Kidney capillary endothelial cell (primary cell): ENCODE results near the gene ATAT1.

ENCODE experiments used
- DNase-seq: peaks from one replicate; pipeline ENCODE4 v3.0.0-alpha.2; 2018; ENCODE audit warnings: low spot score

The ATAT1 gene

DNA sequence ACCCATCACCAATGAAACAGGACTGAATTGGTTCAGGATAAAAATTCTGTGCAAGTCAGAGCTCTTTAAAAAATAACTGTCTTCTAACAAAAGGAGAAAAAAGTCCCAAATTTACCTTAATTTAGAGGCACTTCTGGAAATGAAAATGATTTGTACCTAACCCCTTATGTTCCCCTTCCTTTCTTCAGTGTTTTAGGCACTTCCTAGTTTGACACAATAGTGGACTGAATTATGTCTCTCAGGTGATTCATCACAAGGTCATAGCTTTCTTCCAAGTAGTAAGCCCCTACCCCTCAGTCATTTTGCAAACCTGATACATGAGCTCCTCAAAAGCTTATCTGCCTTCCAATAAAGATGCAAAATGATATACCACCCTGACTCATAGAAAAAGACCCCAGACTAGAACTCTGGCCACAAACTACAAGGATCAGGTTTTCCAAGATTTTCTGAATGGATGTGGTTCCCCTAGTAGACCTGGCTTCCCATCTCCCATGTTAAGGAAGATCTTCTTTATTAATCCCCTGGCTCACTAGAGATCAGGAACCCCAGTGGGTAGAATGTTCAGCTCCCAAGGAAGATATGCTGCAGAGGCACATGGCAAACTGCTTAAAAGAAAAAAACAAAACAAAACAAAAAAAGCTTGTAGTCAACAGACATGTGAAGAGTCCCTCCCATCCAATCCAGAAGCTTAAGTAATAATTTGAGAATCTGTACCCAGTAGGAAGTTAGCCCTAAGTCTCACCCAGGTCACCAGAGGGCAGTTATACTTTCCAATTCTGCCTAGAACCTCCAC is 13.2 kb upstream of the ATAT1 start:
- DNase-seq: no peak

DNA sequence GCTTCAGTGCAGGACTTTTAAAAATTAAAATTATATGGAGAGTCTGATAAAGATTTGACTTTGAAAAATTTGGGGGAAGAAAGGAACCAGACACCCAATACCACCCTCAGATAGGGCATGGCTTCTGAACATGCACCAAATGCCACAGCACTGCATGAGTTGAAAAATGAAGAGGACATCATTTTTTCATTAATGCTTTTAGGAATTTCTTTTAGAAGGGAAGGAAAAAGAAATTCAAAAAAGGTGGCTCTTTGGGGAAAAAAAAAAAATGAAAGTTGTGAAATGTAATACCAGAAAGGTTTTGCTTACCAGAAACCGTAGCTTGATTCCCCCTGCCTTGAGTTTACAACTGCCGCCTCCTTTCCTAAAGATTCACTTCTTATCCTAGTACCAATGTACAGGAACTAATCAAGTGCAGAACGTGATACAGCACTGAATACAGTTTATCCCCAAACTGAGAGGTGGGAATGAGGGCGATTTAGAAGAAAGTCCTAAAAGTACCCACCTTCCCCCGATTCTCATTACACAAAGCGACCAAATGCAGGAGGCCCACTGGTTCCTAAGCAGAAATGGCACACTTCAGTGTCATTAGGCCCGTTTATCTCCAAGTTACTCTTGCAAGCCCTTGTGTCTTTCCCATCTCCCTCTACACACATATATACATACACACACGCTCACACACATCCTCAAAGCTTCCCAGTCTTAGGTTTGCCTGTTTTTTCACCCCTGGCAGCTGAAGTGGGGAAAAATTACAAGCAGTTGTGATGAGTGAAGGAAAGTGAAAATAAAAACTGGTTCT is 12.4 kb upstream of the ATAT1 start:
- DNase-seq: no peak

DNA sequence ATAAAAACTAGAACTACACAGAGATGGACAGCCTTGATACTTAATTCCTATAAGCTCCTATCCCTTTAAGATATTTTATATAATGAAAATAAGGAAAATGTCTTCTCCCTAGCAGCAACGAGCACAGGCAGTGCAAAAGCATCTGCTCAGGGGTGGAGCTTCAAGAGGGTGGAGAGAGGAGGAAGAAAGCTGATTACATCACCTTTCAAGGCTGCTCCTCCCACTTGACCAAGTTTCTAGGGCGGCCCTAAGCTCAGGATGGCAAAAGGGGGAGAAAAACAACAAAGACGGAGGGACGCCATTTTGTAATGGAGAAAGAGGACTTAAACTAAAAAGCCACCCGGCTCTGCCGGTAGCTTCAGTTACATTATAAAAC is 11.8 kb upstream of the ATAT1 start:
- peak; percentile 96 for DNase-seq

DNA sequence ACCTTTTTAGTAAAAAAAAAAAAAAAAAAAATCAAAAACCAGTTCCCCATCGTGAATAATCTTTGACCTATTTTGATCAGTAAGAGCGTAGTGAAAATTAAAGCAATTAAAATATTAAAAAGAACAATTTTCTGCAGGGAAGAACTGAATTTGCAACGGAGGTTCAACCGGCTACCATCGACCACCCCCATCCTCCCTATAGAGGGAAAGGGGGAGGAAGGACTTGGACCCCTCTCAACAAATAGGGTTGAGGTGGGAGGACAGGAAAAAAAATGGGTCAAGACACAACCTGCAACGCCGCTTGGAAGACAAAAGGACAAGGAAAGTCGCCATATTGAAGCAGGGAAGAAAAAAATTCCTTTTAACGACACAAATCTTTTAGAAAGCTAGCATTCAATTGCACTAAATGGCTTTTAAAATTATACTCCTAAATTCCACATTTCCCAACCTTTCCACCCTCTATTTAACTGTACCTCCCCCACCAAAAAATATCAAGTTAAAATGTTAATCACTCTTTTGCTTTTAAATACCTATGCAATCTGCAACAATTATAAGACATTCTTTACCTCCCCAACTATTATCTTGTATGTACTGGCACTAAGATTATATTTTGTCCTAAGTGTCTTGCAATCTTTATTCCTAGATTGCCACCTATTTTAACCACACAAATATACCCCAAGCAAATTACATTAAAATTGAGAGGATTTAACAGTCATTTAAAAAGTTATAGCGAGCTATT is 11.3 kb upstream of the ATAT1 start:
- peak; percentile 64 for DNase-seq

DNA sequence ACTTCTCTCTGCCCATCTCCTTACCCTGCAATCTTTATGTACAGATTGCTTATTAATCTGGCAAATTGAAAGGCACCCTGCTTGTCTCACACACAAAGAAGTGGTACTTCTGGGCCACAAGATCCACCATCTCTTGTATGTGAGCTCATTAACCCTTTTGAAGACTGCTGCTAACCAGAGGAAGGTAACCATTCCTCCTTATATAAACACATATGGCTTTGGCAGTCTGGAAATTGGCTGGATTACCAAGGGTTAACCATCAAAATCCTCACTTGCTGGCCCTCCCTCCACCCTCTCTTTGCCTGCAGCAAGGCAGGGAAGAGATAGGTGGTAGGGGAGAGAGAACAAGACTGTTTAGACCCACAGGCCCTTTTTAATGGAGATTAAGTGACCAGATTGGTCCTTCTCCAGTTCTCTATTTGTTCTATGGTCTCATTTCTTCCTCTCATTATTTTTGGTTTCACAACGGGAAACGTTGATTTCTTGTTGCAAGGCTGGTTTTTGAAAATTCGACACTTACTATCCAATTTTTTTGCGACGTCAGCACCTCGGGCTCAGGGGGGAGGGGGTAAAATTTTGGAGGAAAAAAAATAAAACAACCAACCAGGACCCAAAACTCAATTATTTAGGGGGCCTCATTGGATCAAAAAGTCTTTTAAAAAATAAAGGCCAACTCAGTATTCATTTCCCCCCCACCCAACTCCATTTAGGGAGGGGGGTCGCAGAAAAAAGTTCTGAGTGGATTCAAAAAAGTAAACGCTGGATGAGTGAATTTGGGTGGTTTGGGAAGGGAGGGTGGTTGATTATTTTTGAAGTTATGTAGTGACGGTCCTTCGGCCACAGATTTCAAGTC is 10.5 kb upstream of the ATAT1 start:
- no peak for DNase-seq

DNA sequence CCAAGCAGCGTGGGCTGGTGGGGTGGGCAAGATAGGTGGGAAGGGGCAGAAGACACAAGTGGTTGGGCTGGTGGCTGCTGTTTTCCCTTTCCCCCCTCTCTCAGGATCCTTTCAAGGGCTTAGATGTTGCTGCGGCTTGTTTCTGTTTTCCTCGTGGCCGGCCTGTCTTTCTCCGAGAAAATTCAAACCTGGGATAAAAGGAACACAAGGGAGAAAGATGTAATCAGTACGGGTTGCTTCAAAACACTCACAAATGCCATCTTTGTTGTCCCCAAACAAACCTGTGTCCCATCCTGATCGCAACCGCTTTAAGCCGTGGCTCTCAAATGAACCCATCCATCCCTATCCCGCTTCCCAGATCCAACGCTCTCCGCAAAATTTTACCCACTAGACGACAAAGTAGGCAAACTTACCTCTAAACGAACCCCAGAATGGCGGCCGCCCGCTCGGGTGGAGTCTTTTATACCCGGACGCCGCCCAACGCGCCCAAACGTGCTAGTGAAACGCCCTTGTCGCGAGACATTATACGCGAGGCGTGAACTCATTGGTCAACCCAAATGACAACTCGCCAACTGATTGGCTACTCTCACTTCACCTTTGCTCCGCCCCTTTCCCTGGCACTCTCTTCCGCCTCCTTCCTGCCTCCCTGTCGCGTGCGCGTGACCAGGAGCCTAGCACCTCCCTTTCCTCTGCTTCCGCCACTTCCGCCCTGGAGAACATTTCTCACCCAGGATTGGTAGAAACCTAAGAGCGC is 9.7 kb upstream of the ATAT1 start, which contains the start of gene PPP1R10:
Gene PPP1R10 (minus strand): TSS at position 433 of the 754 bp plus-strand sequence. CDS start 7,299 bp downstream, outside the sequence.
- peak; percentile 100 for DNase-seq

DNA sequence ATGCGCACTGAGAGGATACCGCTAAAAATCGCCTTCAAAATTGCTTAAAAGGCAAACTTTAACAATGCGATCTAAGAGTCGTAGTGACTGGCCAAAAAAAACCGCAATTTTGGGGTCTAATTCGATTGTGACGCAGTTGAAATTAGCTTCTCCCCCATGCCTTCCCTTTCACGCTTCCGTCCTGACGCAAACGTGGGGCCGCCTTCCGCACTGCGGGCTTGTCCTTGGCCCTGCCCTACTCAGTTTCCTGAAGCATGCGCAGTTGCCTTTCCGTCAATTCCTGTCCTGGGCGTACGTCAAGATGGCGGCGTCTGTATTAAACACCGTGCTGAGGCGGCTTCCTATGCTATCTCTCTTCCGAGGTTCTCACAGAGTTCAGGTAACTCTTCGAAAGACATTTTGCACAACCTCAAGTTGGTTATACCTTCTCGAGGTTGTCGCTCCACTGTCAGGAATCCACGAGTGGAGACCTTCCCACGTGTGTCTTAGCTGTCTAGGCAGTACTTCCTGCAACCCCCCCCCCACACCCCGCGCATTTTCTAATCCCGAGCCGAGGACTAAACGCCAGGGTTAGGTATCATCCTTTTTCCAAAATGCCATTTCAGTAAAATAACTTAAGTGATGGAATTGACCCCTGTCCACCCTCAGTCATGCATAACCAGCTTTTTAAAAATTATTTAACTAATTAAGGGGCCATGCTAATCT is 9.0 kb upstream of the ATAT1 start, which contains the start of gene MRPS18B:
Gene MRPS18B (plus strand): TSS at position 276 of the 705 bp plus-strand sequence. CDS start 26 bp downstream, at position 302.
- DNase-seq: peak; percentile 99

DNA sequence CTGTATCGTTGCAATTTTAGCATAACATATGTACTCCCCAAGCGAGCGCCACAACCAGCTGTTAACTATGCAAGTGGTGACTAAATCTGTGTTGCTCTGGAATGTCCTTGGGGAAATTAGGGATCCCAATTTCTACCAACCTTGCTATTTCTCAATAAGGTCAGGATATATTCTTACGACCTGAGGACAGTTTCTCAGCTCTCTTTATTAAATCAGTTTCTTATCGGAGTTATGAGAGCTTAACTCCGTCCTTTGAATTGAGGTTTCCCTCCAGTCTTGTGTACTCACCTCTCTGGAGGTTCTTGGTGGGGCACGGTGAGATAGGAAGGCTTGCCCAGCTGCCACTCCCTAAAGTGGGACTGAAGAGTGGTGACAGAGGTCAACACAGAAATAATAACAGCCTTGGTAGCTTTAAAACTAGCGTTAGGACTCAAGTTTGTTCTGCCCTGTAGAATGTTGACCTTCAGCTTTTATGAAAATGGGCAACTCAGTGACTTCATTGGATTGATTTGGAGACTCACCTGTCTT is 8.3 kb upstream of the ATAT1 start:
- peak; percentile 21 for DNase-seq

DNA sequence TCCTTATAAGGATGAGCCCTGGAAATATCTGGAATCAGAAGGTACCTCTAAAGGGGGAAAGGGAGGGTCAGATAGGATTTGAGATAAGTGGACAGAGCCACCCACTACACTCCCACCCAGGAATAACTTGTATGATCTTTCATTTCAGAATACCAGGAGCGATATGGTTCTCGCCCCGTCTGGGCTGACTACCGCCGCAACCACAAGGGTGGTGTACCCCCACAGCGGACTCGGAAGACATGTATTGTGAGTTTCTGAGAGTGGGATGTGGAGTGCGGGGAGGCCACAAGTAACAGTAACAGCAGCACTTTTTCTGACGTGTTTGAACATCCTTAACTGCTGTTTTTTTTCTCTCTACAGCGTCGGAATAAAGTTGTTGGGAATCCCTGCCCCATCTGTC is 7.1 kb upstream of the ATAT1 start:
- no peak for DNase-seq

DNA sequence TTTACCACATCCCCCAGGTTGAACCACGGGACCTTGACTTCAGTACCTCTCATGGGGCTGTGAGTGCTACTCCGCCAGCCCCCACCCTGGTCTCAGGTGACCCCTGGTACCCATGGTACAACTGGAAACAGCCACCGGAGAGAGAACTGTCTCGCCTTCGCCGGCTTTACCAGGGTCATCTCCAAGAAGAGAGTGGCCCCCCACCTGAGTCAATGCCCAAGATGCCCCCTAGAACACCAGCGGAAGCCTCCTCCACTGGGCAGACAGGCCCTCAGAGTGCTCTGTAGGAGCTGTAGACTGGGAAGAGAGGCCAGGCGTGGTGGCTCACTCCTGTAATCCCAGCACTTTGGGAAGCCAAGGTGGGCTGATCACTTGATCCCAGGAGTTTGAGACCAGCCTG is 1.2 kb upstream of the ATAT1 start:
- no peak for DNase-seq

DNA sequence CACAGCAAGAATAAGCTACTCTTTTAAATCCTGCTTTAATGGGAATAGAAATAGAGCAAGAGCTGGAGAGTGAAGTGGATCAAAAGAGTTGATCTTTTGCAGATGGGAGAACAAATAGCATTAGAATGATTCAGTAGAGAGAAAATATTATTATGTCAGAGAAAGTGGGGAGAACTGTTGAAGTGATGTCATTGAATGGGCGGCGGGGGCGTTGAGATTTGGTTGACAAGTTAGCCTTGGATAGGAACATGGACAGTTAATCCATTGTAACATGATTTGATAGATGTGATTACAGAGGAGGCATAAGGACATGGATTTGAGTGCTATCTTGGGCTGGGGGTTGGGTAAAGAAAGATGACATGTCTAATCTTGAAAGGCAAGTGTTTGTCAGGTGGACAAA is 9.2 kb downstream of the ATAT1 start:
- no peak for DNase-seq

DNA sequence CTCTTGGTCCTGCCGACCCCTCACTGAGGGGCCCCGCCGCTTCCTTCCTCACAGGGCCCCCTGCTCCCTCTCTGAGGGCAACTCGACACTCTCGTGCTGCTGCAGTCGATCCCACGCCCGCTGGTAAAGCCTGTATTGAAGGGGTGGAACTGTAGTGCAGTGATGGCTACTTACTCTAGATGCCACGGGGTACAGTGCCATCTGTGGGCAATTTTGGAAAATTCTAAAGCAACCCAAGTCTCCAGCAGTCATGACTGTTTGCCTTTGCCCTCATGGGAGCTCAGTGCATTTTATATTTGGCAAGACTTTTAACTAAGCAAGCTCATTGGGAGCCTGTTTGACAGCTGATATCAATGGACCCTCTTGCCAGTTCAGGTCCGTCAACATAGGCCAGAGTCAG is 13.8 kb downstream of the ATAT1 start:
- DNase-seq: no peak

DNA sequence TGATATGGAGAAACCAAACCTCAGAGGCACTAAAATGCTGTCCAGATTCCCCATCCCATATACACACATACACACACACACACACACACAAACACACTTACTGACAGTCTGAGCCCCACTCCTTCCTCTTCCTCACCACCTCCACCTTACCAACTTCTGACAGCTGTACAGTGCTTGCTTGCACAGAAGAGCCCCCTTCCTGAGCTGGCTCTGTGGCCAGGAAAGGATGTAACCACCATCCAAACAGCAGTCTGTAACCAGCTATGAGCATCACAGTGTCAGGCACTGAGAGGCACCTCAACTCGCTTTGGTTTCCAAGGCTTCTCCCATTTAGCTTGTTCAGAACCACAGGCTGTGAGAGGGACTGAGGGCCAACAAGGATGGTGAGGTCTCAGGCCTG is 14.4 kb downstream of the ATAT1 start:
- no peak for DNase-seq

DNA sequence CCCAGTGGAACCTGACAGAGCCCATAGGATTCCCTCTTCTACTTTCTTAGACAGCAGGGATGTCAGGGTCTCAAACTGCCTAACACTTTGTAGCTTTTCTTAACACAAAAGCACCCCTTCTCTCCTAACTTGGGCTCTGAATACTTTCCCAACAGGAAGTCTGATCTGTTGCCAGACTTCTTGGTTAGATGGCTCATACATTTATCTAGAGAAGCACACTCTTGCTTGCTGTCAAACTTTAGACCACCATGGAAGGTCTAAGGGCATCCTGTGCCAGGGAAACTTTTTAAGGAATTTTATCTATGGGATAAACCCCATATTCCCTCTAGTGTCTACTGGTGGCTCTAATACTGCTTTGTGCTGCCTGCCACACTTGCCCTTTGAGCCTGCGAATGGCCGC is 17.0 kb downstream of the ATAT1 start:
- no peak for DNase-seq

DNA sequence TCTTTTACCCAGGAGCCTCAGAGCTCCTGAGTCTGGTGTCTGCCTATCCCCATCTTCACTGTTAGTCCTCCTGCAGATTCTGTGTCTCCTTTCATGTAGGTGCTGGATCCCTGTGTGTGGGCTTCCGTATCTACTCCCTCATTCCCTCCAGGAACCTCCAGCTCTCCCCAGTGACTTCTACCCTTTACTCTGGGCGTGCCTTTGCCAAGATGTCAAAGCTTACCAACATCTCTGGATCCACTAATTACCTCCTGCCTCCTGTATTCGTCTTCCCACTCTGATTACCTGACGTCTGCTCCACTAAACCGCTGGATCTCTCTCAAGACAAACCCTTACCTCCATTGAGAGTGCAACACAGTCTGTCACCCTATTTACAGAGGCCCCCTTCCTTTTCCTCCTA is 18.1 kb downstream of the ATAT1 start:
- DNase-seq: no peak

DNA sequence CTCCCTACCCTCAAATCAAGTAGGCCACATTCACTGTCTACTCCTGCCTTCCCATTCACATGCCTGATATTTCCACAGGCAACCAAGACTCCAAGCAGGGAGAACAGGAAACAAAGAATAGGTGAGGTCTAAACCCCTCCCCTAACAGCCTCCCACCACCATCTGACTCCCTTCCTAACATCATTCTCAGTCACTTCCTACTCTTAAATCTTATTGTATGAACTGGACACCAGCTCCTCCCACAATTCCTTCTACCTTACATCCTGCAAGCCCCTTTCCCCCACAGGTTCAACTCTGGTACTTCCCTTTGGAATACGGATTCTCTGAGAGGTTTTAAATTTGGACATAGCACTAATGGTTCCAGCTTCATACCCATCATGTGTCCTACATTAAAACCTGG is 19.3 kb downstream of the ATAT1 start:
- DNase-seq: no peak

DNA sequence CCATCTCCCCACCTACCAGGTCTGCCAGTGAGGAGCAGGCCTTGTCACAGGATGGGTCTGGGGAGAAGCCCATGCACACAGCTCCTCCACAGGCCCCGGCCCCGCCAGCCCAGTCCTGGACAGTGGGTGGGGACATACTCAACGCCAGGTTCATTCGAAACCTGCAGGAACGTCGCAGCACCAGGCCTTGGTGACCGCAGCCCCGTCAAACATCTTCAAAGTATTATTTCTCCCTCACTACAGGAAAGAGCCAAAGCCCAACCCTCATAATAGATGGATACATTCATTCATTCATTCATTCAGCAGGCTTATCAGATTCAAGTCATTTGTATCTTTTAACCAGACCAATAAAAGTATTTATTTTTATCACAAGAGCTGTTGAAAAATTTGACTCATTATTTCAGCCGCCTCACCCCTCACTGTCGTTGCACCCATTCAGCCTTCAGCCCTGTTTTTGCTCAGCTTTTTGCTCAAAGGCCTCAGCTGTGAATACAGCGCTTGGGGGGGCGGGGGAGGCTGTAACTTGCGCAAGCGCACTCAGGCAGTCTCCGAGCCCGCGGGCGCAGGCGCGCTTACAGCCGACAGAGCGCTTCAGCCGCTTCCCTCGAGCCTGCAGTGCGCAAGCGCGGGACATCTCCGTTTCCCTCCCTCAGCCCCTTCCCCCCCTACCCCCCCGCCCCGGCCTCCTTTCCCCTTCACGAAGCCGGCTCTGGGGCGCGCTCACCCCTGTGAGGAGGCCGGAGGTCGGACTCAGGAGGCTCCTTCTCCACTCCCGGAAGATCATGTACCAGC is 20.0 kb downstream of the ATAT1 start, which contains the start of gene C6orf136:
Gene C6orf136 (plus strand): TSS at position 684 of the 792 bp plus-strand sequence. CDS start 99 bp downstream, at position 783.
- peak; percentile 90 for DNase-seq

DNA sequence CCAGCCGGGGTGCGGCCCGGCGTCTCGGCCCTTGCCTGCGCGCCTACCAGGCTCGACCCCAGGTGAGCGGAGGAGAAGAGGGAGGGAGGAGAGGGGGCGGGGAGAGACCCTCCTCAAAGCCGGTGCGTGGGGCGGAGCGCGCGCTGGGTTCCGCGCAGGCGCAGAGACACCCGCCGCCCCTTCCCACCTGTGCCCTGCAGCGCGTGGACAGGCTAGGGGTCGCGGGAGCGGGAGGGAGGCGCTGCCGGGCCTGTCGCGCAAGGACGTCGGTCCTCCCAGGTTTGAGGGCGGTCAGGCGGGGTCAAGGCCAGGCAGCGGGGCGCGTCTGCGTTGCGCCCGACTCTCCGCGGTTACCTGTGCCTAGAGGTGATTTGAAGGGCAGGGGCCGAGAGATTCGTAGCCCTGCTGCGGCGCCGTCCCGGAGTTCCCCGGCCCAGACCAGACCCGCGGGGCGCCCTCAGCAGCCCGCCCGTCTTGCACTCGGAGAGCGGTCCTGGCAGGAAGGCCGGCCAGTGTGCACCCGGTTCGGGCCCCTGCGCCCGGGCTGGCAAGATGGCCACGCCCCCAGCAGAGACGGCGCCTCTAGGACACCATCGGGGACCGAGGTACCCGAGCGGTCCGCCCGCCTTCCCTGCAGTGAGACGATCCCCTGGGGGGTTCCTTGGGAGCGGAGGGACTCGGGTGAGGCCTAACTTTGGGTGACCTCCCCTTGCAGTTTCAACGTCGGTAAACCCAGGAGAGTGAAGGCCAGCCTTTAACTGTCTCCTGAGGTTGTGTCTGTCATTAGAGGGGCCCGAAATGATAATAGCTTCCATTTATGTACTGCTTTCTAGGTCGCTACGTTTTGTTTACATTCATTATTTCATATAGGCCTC is 20.8 kb downstream of the ATAT1 start:
- DNase-seq: no peak
